Jurkat, Clone E6-1 (cell line): ENCODE measurements around the gene ADARB2.
"Not testable (repeated sequence)": the region's sequence is repeated elsewhere in the genome, so short reads cannot be mapped to it uniquely, and the experiment has no call there.

ENCODE experiments used
- DNase-seq: peaks from one replicate; pipeline ENCODE4 v3.0.0-alpha.2; 2011; ENCODE audit warnings: low read depth, low spot score
- H3K4me3 ChIP-seq: 2 replicates; pipeline ENCODE4 v1.5.1; 2011; ENCODE audit warnings: mild to moderate bottlenecking, low read length, control low read depth, moderate library complexity

ADARB2 gene

DNA sequence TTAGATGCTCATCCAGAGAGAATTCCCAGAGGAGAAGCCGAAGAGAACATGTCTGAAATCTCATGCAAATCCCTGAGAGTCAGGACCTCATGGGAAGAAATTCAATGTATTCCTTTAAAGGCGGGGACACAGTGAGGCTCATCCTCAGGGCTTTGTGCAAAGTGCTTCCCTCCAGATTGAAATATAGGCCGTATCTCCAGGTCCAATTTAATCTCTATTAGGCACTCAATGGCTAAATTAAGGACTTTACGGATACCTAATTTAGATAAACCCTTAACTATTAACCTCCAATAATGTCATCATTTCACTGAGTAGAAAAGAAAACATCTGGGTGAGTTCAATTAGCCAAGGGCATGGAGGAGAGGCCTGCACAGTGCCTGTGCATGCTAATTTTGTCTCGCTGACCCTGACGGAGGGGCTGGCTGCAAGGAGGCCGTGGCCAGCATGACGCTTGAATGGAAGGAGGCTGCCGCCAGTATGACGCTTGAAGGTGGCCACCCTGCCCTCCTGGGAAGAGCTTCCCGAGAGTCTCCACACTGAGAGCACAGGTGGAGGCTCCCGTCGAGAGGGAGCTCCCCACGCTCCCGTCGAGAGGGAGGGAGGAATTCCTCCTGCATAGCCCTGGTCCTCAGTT is 287.6 kb downstream of the ADARB2 start:
- no peak for DNase-seq
- no peak overlapping the region for H3K4me3 ChIP-seq

DNA sequence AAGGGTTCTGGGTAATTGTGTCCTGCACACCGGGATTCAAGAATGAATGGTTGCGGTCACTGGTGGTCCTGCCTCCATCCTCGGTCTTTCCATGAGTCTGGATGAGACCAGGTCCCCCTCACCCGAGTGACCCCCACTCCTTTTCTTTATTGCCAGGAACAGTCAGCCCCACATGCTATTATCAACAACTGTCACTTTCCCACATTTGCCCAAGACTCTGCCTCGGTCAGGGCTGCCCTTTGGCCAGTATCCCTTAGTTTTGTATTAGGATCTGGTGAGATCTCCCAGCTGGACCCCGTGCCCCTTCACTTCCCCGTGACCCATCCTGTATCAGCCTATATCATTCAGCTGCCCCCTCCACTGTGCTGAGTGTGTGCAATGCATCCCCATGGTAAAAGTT is 288.3 kb downstream of the ADARB2 start:
- no peak overlapping the region for H3K4me3 ChIP-seq
- no peak for DNase-seq

DNA sequence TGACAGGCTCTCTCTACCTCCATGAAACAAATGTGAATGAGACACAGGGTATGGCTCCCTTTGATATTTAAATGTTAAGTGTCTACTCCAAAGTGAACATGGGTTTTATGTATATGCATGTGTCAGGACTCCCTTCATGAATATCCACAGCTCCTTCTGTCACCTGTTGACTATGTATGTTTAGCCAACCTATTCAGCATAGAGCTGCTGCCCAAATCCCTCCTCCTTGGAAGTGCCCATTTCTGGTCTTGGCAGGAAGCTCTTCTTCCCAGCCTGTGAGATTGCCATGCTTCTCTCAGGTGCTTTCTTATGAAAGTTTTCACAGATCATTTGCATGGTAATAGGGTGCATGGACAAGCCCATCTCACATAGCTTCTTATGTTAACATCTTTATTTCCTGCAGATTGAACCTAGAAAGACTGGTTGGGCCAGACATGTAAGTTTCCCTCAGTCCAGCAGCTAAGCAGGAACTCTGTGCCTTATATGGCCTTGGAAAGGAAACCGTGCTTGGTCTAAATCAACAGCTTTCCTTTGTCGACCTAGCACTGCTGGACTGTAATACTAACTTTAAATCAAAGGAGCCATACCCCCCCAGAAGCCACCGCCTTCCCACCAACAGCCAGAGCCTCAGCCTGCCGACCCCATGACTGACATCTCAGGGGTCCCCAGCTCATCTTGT is 288.9 kb downstream of the ADARB2 start:
- no peak overlapping the region for H3K4me3 ChIP-seq
- DNase-seq = no peak

DNA sequence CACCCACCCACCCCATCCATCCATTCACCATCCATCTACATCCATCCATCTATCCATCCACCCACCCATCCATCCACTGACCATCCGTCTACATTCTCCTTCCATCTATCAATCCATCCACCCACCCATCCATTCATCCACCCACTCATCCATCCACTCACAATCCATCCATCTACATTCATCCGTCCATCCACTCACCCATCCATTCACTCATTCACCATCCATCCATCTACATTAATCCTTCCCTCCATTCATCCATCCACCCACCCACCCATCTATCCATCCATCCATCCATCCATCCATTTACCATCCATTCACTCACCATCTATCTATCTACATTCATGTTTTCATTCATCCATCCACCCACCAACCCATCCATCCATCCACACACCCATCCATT is 292.5 kb downstream of the ADARB2 start:
- DNase-seq = no peak
- no peak overlapping the region for H3K4me3 ChIP-seq

DNA sequence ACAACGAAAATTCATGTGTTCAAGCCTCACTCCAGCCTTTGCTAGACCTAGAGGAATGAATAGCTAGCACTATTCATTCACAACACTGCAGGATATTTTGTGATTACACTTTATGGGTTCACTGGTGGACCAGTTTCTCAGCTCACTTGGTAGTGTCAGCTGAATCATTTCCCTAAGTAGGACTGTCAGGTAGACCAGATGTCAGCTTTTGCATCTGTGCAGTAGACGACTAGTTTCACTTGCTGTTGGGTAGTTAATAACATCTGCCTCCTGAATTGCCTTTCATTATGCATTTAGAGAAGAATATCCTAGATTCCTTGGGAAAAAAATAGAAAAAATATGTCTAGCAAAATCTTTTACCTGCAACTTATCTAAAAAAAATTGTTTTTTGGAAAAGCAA is 296.4 kb downstream of the ADARB2 start:
- no peak for DNase-seq
- H3K4me3 ChIP-seq = no peak overlapping the region

DNA sequence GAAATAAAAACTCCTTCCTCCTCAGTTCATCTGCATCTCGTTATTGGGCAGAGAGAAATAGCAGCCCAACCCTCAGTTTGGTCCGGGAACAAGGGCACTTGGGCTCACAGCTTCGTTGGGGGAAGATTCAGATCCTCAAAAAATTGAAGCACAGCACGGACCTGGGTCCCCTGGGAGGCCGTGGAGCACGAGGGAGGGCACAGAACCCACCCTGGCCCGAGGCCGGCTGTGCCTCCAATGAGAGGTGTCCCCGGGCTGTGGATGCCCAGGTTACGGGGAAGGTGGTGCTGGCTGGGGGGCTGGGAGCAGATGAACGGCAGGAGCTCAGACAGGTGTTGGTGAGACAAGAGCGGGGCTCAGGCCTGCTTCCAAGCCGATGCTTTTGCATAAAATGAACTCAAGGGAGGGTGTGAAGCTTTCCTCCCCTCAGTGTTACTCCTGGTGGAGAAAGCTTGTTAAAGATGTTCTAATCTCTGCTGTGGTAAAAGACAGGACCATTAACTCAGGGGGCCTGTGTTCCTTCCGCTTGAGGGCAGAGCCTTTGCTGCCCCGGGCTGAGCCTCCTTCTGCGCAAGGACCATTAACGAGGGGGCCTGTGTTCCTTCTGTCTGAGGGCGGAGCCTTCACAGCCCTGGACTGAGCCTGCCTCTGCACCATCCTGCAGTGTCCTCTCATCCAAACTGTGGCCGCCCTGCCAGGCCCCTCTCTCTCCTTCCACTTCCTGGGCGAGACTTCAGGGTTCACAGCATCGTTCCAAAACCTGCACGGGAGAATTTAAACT is 302.2 kb downstream of the ADARB2 start:
- no peak overlapping the region for H3K4me3 ChIP-seq

DNA sequence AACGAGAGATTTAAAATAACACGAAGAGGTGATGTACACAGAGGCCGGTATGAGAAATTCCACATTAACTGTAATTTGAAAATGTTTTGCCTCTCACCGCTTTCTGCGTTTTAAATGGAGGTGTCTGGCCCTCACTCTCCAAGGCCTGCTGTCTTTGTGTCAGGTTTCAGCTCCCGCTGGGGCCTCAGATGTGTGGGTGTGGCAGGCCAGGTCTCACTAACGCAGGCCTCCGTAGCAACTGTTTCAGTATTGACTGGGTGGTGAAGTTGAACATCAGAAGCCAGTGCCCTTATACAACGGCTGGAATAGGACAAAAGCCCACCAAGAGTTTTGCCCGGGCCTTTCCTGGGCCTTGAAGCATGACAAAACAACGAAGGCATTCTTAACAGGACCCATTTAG is 303.1 kb downstream of the ADARB2 start:
- DNase-seq = no peak

More for the DNA sequence above, 302.2 kb downstream of the ADARB2 start:
- no peak for DNase-seq

DNA sequence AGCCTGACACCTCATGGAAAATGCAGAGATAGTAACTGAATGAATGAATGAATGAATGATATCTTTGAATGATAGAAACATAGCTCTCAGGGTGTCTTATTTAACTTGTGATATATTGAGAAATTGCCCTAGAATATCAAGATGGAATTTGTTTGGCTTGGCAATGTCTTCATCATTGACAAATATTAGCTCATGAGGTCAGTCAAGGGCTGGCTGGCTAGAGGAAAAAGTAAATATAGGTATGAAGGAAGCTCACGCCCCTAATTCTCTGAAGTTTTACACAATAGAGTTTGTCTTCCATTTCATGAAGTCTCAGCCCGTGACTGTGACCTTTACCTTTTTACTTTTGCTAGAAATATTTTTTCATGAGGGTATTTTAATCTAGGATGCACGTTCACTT is 305.2 kb downstream of the ADARB2 start:
- DNase-seq = no peak
- no peak overlapping the region for H3K4me3 ChIP-seq

More for the DNA sequence above, 303.1 kb downstream of the ADARB2 start:
- H3K4me3 ChIP-seq = no peak overlapping the region

DNA sequence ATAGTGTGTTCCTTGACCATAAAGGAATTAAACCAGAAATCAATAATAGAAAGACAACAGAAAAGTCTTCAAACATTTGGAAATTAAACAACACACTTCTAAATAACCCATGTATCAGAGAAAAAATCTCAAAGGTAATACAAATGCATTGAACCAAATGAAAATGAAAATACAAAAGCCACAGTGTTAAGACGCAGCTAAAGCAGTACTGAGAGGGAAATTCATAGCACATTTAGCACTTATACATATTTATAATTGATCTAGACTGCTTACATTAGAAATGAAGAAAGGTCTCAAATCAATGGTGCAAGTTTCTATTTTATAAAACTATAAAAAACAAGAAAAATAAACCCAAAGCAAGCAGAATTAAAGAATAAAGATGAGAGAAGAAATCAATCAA is 306.1 kb downstream of the ADARB2 start:
- DNase-seq = no peak

DNA sequence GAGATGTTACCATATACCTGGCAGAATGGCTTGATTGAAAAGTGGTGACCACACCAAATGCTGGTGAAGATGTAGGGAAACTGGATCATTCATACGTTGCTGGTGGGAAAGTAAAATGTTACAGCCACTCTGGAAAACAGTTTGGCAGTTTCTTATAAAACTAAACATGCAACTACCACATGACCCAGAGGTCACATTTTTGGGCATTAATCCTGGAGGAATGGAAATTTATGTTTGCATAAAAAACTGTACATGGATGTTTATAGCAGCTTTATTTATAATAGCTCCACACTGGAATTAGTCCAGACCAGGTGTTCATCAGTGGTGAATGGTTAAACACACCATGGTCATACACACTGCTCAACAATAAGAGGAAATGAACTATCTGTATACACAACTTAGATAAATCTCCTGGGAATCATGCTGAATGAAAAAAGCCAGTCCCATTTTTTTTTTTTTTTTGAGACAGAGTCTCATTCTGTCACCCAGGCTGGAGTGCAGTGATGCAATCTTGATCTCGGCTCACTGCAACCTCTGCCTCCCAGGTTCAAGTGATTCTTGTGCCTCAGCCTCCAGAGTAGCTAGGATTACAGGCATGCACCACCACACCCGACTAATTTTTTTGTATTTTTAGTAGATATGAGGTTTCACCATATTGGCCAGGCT is 309.7 kb downstream of the ADARB2 start:
- not testable (repeated sequence) for H3K4me3 ChIP-seq, DNase-seq

More for the DNA sequence above, 306.1 kb downstream of the ADARB2 start:
- no peak overlapping the region for H3K4me3 ChIP-seq

DNA sequence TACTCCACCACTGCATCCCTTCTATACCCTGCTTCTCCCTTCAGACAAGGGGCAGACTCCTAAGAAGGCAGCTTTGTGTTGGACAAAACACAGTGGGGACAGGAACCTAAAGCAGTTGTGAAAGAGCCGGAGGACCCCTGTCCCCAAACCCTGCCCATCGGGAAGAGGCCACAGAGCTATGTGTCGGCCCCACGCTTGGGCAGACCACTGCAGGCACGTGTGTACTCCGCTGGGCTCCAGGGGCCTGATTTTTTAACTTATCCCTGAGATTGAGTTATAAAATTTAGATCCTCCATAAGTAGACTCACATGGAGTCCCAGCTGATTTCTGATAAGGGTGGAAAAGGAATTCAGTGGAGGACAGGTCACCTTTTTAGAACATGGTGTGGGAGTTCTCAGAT is 310.5 kb downstream of the ADARB2 start:
- no peak overlapping the region for H3K4me3 ChIP-seq
- no peak for DNase-seq

DNA sequence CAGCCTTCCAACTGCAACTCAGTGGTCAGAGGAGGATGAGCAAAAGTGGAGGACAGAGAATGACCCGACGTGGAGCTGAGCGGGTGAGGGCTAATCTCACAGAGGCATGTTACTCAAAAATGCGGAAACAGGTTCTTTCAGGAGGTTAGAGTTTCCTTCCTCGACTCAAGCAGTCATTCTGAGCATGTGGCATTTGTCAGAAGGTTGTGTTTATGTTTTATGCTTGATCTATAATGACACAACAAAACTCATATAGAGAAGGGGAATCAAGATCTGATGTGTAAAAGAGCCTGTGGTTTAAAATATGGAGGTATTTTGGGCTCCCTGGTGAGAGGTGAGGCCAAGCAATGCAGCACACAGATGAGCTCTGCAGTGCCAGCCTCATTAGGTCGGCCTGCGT is 311.4 kb downstream of the ADARB2 start:
- no peak overlapping the region for H3K4me3 ChIP-seq
- no peak for DNase-seq

DNA sequence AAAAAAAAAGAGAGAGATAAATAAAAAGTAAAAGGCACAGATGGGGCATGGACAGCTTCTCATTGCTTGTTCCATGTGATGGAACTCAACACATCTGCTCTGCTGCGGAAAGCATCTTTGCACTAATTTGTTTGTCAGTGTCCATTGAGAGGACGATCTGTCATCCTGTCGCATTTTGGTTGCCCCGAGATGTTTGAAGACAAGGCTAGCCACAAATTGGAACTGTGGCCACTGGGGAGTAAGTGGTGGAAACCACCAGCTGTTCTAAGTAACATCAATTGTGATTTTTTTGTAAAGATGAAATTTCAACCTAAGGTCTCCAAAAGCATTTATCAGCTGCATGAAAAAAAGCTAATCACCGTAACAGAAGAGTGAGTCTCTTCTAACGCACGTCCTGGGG is 312.7 kb downstream of the ADARB2 start:
- H3K4me3 ChIP-seq = no peak overlapping the region
- no peak for DNase-seq

DNA sequence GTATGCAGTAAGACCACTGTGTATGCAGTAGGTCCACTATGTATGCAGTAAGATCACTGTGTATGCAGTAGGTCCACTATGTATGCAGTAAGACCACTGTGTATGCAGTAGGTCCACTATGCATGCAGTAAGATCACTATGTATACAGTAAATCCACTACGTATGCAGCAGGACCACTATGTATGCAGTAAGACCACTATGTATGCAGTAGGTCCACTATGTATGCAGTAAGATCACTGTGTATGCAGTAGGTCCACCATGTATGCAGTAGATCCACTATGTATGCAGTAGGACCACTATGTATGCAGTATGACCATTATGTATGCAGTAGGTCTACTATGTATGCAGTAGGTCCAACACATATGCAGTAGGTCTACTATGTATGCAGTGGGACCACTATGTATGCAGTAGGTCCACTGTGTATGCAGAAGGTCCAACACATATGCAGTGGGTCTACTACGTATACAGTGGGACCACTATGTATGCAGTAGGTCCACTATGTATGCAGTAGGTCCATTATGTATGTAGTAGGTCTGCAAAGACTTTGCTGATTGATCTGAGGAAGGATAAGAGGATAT is 313.6 kb downstream of the ADARB2 start:
- DNase-seq = no peak
- no peak overlapping the region for H3K4me3 ChIP-seq

DNA sequence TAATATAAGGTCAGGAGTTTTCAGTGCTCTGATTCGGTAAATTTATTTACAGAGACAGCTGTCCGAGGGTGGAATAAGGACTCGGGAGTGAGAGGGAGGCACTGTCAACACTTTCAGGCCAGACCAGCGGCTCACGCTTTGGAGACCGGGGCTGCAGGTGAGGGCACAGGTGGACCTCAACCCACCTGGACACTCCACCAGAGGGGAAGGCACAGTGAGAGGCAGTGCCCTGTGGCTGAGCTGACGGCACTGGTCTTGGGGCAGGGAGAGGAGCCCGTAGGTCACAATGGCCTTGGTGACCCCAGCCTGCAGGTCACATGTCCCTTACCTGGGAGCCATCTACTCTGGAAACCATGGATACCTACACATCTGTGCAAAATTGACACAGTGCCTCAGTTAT is 315.1 kb downstream of the ADARB2 start:
- no peak for DNase-seq
- no peak overlapping the region for H3K4me3 ChIP-seq

DNA sequence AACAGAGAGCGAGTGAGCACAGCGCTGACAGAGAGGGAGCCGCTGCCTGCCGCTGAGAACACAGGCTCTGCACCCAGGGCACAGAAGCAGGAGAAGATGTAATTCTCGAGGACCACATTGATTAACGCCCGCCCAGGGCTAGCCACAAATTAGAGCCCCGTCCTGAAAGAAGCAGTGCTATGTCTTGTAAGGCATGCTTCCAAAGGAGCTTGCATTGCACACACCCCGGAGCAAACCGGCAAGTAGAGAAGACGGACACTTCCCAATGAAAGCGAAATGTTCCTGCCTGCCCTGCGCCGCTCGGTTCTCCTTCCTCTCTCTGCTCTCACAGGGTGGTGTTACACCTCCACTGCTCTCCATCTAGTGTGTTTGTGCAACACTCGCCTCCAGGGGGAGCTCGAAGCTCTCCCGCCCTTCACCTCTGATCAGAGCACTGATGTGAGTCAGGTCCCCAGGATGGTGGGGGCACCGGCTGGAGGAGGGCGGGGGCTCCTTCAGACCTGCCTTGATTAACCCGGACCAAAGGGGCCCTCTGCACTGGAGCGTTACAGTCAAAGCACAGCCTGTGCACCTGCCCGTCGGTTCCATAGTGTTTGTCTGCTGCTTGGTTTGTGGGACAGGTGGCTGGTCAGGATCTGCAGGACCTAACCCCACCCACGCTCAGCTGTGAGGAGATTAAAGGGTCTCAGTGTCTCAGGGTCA is 316.5 kb downstream of the ADARB2 start:
- DNase-seq = peak; percentile 58
- H3K4me3 ChIP-seq = peak overlapping the region; percentile 30

DNA sequence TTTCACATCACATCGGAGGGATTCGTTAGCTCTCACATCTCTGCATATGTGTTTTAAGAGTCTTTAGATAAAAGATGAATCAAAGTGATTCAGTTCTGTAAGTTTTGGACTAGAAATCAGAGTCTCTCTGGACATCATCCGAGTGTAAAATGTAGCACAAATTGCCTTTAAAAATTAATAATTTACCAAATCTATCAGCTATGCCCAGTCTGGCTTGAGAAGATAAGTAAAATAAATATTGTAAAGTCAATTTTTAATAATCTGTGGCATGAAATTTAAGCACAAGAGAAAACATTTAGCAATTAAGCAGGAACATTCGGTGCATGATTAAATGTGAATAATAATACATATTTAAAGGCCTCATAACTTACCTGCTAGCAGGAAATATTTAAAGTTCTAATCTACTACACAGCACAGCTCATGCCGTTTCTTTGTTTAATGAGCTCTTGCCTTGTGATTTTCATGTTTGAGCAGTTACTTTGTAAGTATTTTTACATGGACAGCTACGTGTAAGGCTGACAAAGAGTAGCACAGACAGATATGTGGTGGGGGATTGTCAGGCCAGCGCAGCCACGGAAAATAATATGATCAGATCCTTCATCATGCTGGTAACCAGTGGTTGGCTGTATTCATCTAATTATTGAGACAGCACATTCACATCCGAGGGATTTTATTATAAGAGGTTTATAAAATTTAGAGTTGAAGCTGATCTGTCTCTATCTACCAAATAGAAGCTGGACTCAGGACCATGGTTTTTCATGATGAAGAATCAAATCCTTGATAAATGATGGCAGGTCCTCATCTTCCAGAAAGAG is 317.3 kb downstream of the ADARB2 start:
- no peak overlapping the region for H3K4me3 ChIP-seq
- DNase-seq = no peak

DNA sequence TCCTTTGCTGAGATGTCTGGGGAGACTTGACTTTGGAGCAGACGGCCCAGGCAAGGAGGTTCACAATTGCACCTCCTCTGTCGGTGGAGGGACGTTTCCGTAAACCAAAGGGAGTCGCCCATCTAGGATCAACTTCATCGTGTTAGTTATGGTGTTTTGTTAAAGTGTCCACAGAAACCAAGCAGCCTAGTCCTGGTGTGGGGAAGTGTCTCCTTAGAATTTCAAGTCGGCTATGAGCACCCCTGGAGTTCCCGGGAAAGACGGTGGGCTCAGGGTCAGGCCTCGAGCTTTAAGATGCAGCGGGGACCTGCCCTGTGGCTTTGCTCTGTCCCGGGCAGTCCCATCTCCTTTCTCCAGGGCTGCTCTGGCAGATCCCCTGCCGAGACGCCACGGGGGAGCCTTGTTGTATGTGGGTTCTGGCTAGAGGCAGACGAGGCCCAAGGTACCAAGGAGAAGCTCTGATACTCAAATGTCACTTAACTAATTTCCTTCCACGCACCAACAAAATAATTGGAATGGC is 319.2 kb downstream of the ADARB2 start:
- no peak for DNase-seq

More for the DNA sequence above, 319.2 kb downstream of the ADARB2 start:
- H3K4me3 ChIP-seq = no peak overlapping the region
